Measurements from ENCODE around the gene CCNJL. TPM values are rescaled to one million over a fixed set of nuclear protein-coding genes. Genes with fewer than 3 reads are reported as not detected.

The CCNJL gene
- total and polyA plus RNA-seq, 2 experiments from 2014 or later, result 28.4 to 29.2 TPM

DNA sequence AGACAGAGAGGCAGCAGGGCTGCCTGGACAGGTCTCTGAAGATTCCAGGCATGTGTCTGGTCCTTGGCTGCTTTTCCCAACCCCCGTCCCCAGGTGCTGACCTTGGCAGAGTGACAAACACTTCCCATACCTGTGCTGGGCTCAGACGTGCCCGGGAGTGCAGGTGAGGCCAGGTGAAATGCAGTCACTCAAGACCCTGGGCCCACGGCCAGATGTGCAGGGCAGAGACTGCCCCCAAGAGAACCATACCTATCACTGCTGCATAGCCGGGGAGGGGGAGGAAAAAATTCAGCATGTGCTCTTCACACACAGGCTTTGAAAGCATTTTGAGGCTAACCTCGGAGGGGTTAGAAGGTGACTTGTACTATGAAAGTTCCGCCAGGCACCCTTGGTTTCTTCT is 22.6 kb downstream of the CCNJL start:
- H3K27me3 Mint-ChIP-seq (ENCODE audit: insufficient read depth, low read depth, poor library complexity), result peaks cover 9% of the 10 kb centered on the region
- H3K4me3 Mint-ChIP-seq, result peak overlapping the region; percentile 10; the same call in 1 of the 3 replicates
- H3K4me1 ChIP-seq (ENCODE audit: insufficient read depth), result peaks cover 48% of the 10 kb centered on the region
- H2AFZ ChIP-seq, result no peak overlapping the region
- no peaks in the 10 kb centered on the region for H3K36me3 ChIP-seq (ENCODE audit: insufficient read depth)
- peaks cover 4% of the 10 kb centered on the region; the same call in 2 of the 3 replicates for H3K9me3 Mint-ChIP-seq
- H3K9me2 ChIP-seq (ENCODE audit: insufficient read depth), result no peaks in the 10 kb centered on the region; the same call in none of the 2 replicates
- peaks cover 16% of the 10 kb centered on the region for H3F3A ChIP-seq (replicated peaks; ENCODE audit: low read depth)
- peaks cover 73% of the 10 kb centered on the region for H3K79me2 ChIP-seq (replicated peaks; ENCODE audit: insufficient read depth)
- H3K36me3 Mint-ChIP-seq (ENCODE audit: low read depth), result peaks cover 16% of the 10 kb centered on the region
- peak overlapping the region; percentile 24; the same call in 1 of the 2 replicates for H3K4me3 ChIP-seq
- peak overlapping the region; percentile 92 for H3K27ac ChIP-seq (ENCODE audit: low read depth)
- no peaks in the 10 kb centered on the region for H3K27me3 ChIP-seq (ENCODE audit: insufficient read depth)
- TF ChIP-seq POLR2AphosphoS5 (IDR thresholded peaks at IDR 0.05; ENCODE audit: low read depth) (no peak), CTCF (conservative IDR thresholded peaks at IDR 0.05; ENCODE audit: low read depth in 2 of 2) (peak in 1 of 2 experiments; percentile 33; a peak in 2 of 4 replicates), REST (IDR thresholded peaks at IDR 0.05; ENCODE audit: unreplicated experiment) (no peak)
- DNase-seq (ENCODE audit: low spot score), result peak; percentile 35
- H3K27ac Mint-ChIP-seq, result peak overlapping the region; percentile 97
- H4K20me1 ChIP-seq (replicated peaks; ENCODE audit: insufficient read depth), result no peaks in the 10 kb centered on the region
- H3K4me2 ChIP-seq, result peak overlapping the region; percentile 60
- ATAC-seq, result no peak; the same call in 2 of the 3 replicates
- peaks cover 65% of the 10 kb centered on the region for H3K4me1 Mint-ChIP-seq

- Histone ChIP-seq H3K27ac (ENCODE audit: low read depth) (peak overlapping the region; percentile 92), H3K4me1 (ENCODE audit: insufficient read depth) (peaks cover 44% of the 10 kb centered on the region), H3K79me2 (replicated peaks; ENCODE audit: insufficient read depth) (peaks cover 73% of the 10 kb centered on the region), H2AFZ (no peak overlapping the region), H4K20me1 (replicated peaks; ENCODE audit: insufficient read depth) (no peaks in the 10 kb centered on the region), H3K9me2 (ENCODE audit: insufficient read depth) (no peaks in the 10 kb centered on the region; the same call in 1 of the 2 replicates), H3F3A (replicated peaks; ENCODE audit: low read depth) (peaks cover 16% of the 10 kb centered on the region), H3K4me3 (peak overlapping the region; percentile 24; the same call in 1 of the 2 replicates), H3K4me2 (peak overlapping the region; percentile 60), H3K36me3 (ENCODE audit: insufficient read depth) (no peaks in the 10 kb centered on the region), H3K27me3 (ENCODE audit: insufficient read depth) (no peaks in the 10 kb centered on the region)
- Mint-ChIP-seq H3K4me1 (peaks cover 61% of the 10 kb centered on the region), H3K9me3 (peaks cover 4% of the 10 kb centered on the region; the same call in 1 of the 3 replicates), H3K27ac (peak overlapping the region; percentile 97), H3K27me3 (ENCODE audit: insufficient read depth, low read depth, poor library complexity) (peaks cover 5% of the 10 kb centered on the region), H3K4me3 (no peak overlapping the region; the same call in 2 of the 3 replicates), H3K36me3 (ENCODE audit: low read depth) (peaks cover 16% of the 10 kb centered on the region)
- ATAC-seq (no peak), DNase-seq (ENCODE audit: low spot score) (no peak)
- TF ChIP-seq, protein P1, sequence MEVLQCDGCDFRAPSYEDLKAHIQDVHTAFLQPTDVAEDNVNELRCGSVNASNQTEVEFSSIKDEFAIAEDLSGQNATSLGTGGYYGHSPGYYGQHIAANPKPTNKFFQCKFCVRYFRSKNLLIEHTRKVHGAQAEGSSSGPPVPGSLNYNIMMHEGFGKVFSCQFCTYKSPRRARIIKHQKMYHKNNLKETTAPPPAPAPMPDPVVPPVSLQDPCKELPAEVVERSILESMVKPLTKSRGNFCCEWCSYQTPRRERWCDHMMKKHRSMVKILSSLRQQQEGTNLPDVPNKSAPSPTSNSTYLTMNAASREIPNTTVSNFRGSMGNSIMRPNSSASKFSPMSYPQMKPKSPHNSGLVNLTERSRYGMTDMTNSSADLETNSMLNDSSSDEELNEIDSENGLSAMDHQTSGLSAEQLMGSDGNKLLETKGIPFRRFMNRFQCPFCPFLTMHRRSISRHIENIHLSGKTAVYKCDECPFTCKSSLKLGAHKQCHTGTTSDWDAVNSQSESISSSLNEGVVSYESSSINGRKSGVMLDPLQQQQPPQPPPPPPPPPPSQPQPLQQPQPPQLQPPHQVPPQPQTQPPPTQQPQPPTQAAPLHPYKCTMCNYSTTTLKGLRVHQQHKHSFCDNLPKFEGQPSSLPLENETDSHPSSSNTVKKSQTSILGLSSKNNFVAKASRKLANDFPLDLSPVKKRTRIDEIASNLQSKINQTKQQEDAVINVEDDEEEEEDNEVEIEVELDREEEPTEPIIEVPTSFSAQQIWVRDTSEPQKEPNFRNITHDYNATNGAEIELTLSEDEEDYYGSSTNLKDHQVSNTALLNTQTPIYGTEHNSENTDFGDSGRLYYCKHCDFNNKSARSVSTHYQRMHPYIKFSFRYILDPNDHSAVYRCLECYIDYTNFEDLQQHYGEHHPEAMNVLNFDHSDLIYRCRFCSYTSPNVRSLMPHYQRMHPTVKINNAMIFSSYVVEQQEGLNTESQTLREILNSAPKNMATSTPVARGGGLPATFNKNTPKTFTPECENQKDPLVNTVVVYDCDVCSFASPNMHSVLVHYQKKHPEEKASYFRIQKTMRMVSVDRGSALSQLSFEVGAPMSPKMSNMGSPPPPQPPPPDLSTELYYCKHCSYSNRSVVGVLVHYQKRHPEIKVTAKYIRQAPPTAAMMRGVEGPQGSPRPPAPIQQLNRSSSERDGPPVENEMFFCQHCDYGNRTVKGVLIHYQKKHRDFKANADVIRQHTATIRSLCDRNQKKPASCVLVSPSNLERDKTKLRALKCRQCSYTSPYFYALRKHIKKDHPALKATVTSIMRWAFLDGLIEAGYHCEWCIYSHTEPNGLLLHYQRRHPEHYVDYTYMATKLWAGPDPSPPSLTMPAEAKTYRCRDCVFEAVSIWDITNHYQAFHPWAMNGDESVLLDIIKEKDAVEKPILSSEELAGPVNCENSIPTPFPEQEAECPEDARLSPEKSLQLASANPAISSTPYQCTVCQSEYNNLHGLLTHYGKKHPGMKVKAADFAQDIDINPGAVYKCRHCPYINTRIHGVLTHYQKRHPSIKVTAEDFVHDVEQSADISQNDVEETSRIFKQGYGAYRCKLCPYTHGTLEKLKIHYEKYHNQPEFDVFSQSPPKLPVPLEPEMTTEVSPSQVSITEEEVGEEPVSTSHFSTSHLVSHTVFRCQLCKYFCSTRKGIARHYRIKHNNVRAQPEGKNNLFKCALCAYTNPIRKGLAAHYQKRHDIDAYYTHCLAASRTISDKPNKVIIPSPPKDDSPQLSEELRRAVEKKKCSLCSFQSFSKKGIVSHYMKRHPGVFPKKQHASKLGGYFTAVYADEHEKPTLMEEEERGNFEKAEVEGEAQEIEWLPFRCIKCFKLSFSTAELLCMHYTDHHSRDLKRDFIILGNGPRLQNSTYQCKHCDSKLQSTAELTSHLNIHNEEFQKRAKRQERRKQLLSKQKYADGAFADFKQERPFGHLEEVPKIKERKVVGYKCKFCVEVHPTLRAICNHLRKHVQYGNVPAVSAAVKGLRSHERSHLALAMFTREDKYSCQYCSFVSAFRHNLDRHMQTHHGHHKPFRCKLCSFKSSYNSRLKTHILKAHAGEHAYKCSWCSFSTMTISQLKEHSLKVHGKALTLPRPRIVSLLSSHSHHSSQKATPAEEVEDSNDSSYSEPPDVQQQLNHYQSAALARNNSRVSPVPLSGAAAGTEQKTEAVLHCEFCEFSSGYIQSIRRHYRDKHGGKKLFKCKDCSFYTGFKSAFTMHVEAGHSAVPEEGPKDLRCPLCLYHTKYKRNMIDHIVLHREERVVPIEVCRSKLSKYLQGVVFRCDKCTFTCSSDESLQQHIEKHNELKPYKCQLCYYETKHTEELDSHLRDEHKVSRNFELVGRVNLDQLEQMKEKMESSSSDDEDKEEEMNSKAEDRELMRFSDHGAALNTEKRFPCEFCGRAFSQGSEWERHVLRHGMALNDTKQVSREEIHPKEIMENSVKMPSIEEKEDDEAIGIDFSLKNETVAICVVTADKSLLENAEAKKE (CRISPR knock-in tag; IDR thresholded peaks at IDR 0.05), result no peak
- TF ChIP-seq ZNF114 (CRISPR knock-in tag; IDR thresholded peaks at IDR 0.05) (no peak), ETS1 (IDR thresholded peaks at IDR 0.05) (no peak), STAT1 (IDR thresholded peaks at IDR 0.05; ENCODE audit: unreplicated experiment) (no peak)
Measured at GRCh38 chr5:160289356-160289651, 23.1 kb downstream of the CCNJL start.
